22Rv1 (cell line): ENCODE data around the gene SKP2.
"Not testable (repeated sequence)": the region's sequence is repeated elsewhere in the genome, so short reads cannot be mapped to it uniquely, and the experiment has no call there.

Experiments
- H3K27ac ChIP-seq: fragments of 450-650 bp; 2 replicates; pipeline ENCODE4 v1.5.1; 2017
- CTCF ChIP-seq: fragments of 450-650 bp; IDR thresholded peaks from 2 replicates; pipeline ENCODE4 v1.5.1; 2017; ENCODE audit warnings: mild to moderate bottlenecking
- ZFX ChIP-seq: fragments of 450-650 bp; IDR thresholded peaks from 2 replicates; pipeline ENCODE4 v1.6.1; 2017; ENCODE audit warnings: antibody characterized with exemption, borderline replicate concordance

The SKP2 gene

DNA sequence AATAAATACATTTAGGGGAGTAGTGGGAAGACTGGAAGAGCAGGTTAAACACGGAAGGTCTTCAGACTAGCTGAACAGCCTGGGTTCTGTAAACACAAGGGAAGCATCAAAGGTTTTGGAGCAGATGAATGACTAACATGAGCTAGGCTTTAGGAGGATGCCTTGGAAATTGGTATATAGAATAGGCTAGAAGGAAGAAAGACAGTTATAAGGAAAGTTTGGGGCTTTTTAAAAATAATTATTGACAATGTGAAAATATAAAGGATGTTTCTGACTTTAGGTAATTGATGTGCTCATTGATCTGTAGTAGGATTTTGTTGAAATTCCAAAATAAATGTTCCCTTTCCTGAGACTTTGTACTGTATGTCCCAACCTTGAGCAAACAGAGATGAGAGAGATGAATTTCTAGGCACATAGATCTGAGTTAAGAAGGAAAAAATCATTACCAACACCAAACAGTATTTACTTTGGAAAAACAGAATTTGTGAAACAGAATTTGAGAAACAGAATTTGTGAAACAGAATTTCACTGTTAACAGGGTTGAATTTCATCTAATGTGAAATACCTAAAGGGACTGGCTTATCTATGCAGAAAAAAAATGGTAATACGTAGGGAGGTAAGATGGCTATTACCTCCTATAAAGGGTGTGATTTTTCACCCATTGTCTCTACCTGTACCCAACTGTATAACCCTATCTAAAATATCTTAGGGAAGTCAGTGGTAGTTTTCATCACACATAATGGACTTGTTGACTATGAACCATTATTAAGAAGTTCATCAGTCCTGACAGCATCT, 28.8 kb downstream of the SKP2 start:
- no peak for TF ChIP-seq CTCF
- TF ChIP-seq ZFX: no peak
- H3K27ac ChIP-seq: no peak overlapping the region

GRCh38 chr5:36181774-36182173, 29.9 kb downstream of the SKP2 start:
- H3K27ac ChIP-seq: no peak overlapping the region
- TF ChIP-seq CTCF (no peak), ZFX (no peak)

DNA sequence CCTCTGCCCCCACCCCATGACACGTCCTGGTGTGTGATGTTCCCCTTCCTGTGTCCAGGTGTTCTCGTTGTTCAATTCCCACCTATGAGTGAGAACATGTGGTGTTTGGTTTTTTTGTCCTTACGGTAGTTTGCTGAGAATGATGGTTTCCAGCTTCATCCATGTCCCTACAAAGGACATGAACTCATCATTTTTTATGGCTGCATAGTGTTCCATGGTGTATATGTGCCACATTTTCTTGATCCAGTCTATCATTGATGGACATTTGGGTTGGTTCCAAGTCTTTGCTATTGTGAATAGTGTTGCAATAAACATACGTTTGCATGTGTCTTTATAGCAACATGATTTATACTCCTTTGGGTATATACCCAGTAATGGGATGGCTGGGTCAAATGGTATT, 32.5 kb downstream of the SKP2 start:
- not testable (repeated sequence) for H3K27ac ChIP-seq

DNA sequence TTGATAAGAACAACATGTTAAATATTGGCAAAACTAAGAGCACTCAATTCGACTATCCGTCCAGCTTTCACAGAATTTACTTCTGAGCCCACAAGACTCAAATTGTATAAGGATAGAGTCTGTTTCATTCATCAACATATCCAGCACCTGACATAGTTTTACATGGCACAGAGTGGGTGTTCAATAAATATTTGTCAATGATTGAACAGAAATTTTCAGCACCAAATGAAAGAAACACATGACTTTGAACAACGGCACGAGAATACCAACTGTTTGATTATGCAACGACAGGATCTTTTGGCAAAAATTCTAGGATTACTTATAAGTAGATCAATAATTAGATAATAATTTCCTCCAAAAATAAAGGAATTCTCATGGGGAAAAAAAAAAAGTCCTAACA, 41.8 kb downstream of the SKP2 start:
- TF ChIP-seq CTCF (no peak), ZFX (no peak)
- H3K27ac ChIP-seq: peak overlapping the region; percentile 60

DNA sequence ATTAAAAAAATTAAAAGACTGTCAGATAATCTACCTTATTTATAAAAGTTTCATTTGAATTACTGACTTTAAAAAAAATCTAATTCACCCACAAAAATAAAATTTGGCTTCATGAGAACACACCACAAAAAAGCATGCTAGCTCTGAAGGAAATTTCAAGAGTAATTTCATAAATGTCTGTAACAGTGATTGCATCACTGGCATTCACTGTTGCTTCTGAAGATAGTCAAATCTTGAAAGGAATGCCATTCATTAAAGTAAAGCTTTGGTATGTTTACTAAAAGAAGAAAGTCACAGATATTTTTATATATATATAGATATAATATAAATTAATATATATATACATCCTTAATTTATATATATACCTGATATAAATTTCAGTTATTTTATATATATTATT, 46.4 kb downstream of the SKP2 start:
- no peak overlapping the region for H3K27ac ChIP-seq
- no peak for TF ChIP-seq CTCF
- TF ChIP-seq ZFX: no peak

DNA sequence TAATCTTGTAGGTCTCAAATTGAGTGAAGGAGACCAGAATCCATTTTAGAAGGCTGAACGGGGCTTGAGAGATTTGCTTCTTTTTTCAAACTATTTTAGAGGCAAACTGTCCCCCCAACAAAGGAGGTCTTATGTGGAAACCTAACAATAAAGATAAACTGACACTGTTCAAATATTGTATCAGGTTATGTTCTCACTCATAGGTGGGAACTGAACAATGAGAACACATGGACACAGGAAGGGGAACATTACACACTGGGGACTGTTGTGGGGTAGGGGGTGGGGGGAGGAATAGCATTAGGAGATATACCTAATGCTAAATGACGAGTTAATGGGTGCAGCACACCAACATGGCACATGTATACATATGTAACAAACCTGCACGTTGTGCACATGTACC, 46.9 kb downstream of the SKP2 start:
- not testable (repeated sequence) for H3K27ac ChIP-seq

DNA sequence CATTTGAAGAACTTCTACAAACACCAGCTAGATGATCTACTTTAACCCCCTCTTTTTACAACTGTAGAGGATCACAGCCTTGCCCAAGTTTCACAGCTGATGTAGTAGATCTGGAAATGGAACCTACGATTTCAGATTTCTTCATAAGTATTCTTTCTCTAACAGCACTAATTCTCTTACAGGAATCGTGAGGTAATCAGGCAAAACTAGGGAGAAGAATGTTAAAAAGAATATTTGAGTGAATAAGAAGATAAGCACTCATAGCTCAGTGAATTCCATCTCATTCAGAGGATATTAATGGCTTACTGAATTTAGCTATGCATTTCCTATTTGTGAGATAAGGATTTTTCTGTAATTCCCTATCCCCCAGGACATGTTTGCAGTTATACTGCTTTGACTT, 47.7 kb downstream of the SKP2 start:
- TF ChIP-seq ZFX (no peak), CTCF (no peak)
- H3K27ac ChIP-seq: no peak overlapping the region

GRCh38 chr5:36200513-36200912, 48.6 kb downstream of the SKP2 start:
- H3K27ac ChIP-seq: no peak overlapping the region
- TF ChIP-seq ZFX: no peak
- TF ChIP-seq CTCF: no peak
